H1 (cell line): ENCODE results near the gene CFB. TPM values are rescaled to one million over a fixed set of nuclear protein-coding genes. Genes with fewer than 3 reads are reported as not detected.

ENCODE experiments used
- CTCF ChIA-PET: fragments of 300-600 bp; sonication (Branson Sonifier 250); formaldehyde crosslinking; loops from one replicate; lab custom pipeline; 2021; ENCODE audit not compliant: partially characterized antibody; lab: Charles Lee
- POLR2A ChIA-PET: fragments of 300-600 bp; sonication (Branson Sonifier 250); formaldehyde crosslinking; loops from one replicate; lab custom pipeline; 2021; ENCODE audit warnings: inconsistent platforms; ENCODE audit not compliant: partially characterized antibody; lab: Charles Lee
- DNase-seq, 2 experiments: peaks; one replicate each; pipeline versions ENCODE4 v3.0.0 to v3.0.0-alpha.2; 2010 to 2022; ENCODE audit warnings: low spot score in 2 of 2, low read depth in 1 of 2, mixed read lengths in 1 of 2
- FAIRE-seq: peaks from 2 replicates; lab custom pipeline; 2011; peaks lifted over from hg19 to GRCh38; lab: Jason Lieb, UNC
- H2AFZ ChIP-seq: 2 replicates; pipeline ENCODE4 v1.8.1; 2012; ENCODE audit warnings: low read length, inconsistent platforms
- H2AK5ac ChIP-seq: 2 replicates; pipeline ENCODE4 v1.6.1; 2013; ENCODE audit warnings: low read depth, low read length
- H2BK120ac ChIP-seq: replicated peaks from 2 replicates; pipeline ENCODE3; 2013; ENCODE audit warnings: low read depth, low read length, inconsistent platforms
- H2BK12ac ChIP-seq: 2 replicates; pipeline ENCODE4 v1.6.1; 2013; ENCODE audit warnings: low read depth, low read length
- H2BK15ac ChIP-seq: 2 replicates; pipeline ENCODE4 v1.6.1; 2013; ENCODE audit warnings: low read length
- H2BK20ac ChIP-seq: 2 replicates; pipeline ENCODE4 v1.6.1; 2013; ENCODE audit warnings: low read length
- H2BK5ac ChIP-seq: 2 replicates; pipeline ENCODE4 v1.6.1; 2013; ENCODE audit warnings: low read depth, low read length
- H3K14ac ChIP-seq: 2 replicates; pipeline ENCODE4 v1.6.1; 2013; ENCODE audit warnings: inconsistent platforms; ENCODE audit not compliant: insufficient read length
- H3K18ac ChIP-seq: 2 replicates; pipeline ENCODE4 v1.6.1; 2013; ENCODE audit warnings: low read length; ENCODE audit errors: extremely low read depth
- H3K23ac ChIP-seq: 2 replicates; pipeline ENCODE4 v1.6.1; 2013; ENCODE audit warnings: inconsistent platforms; ENCODE audit not compliant: insufficient read length
- H3K23me2 ChIP-seq: 2 replicates; pipeline ENCODE4 v1.6.1; 2013; ENCODE audit warnings: low read depth, low read length
- H3K27ac ChIP-seq: 2 replicates; pipeline ENCODE4 v1.6.1; 2011; ENCODE audit warnings: low read depth, low read length, inconsistent platforms
- H3K27me3 ChIP-seq, 4 experiments: replicated peaks in 1 of 4; 1 replicate in 1 of 4; 2 replicates in 3 of 4; pipeline versions ENCODE4 v1.6.1 to v1.8.1; 2011 to 2013; ENCODE audit warnings: low read length in 3 of 4, mild to moderate bottlenecking in 3 of 4, inconsistent platforms in 2 of 4, mixed read lengths in 2 of 4, moderate library complexity in 1 of 4; ENCODE audit not compliant: control insufficient read depth in 3 of 4, insufficient read depth in 3 of 4; ENCODE audit errors: extremely low read depth in 1 of 4
- H3K36me3 ChIP-seq, 4 experiments: 2 replicates each; pipeline versions ENCODE4 v1.6.1 to v1.8.1; 2011 to 2013; ENCODE audit warnings: mild to moderate bottlenecking in 4 of 4, low read length in 3 of 4, moderate library complexity in 2 of 4, control low read depth in 1 of 4, inconsistent platforms in 1 of 4; ENCODE audit not compliant: insufficient read depth in 4 of 4, control insufficient read depth in 2 of 4
- H3K4ac ChIP-seq: replicated peaks from 2 replicates; pipeline ENCODE3; 2013; ENCODE audit warnings: low read length, low read depth, mixed read lengths, inconsistent platforms; ENCODE audit not compliant: insufficient read length
- H3K4me1 ChIP-seq, 4 experiments: replicated peaks in 1 of 4; 1 replicate in 1 of 4; 2 replicates in 3 of 4; pipeline versions ENCODE4 v1.6.1 to v1.8.1; 2011 to 2013; ENCODE audit warnings: low read length in 3 of 4, inconsistent platforms in 2 of 4, mixed read lengths in 1 of 4; ENCODE audit not compliant: insufficient read depth in 4 of 4, control insufficient read depth in 3 of 4
- H3K4me2 ChIP-seq, 2 experiments: 2 replicates each; pipeline versions ENCODE4 v1.6.1 to v1.8.1; 2011 to 2013; ENCODE audit warnings: low read depth in 2 of 2, low read length in 2 of 2, control low read depth in 1 of 2, inconsistent platforms in 1 of 2, mild to moderate bottlenecking in 1 of 2; ENCODE audit not compliant: insufficient read depth in 1 of 2
- H3K4me3 ChIP-seq, 4 experiments: fragments of 200-600, 300-600 bp in 1 of 4; sonication (generic), shearing (Covaris generic), sonication (Bioruptor Twin) in 1 of 4; 2 replicates each; pipeline versions ENCODE4 v1.5.1 to v1.8.1; 2011 to 2016; ENCODE audit warnings: low read length in 4 of 4, low read depth in 3 of 4, control low read depth in 2 of 4, inconsistent platforms in 2 of 4, mild to moderate bottlenecking in 2 of 4, mixed read lengths in 1 of 4, moderate library complexity in 1 of 4; ENCODE audit not compliant: insufficient read depth in 2 of 4; ENCODE audit errors: extremely low read depth in 1 of 4
- H3K56ac ChIP-seq: replicated peaks from 2 replicates; pipeline ENCODE3; 2013; ENCODE audit warnings: low read depth, mild to moderate bottlenecking, mixed read lengths, low read length, inconsistent platforms; ENCODE audit not compliant: insufficient read length
- H3K79me1 ChIP-seq: 2 replicates; pipeline ENCODE4 v1.6.1; 2013; ENCODE audit warnings: low read depth, low read length, control low read depth
- H3K79me2 ChIP-seq, 2 experiments: 2 replicates each; pipeline versions ENCODE4 v1.6.1 to v1.8.1; 2012 to 2013; ENCODE audit warnings: low read length in 2 of 2, mild to moderate bottlenecking in 2 of 2, inconsistent platforms in 1 of 2; ENCODE audit not compliant: insufficient read depth in 2 of 2, control insufficient read depth in 1 of 2
- H3K9ac ChIP-seq, 4 experiments: replicated peaks in 1 of 4; 1 replicate in 1 of 4; 2 replicates in 3 of 4; pipeline versions ENCODE4 v1.6.1 to v1.8.1; 2011 to 2013; ENCODE audit warnings: low read depth in 3 of 4, low read length in 3 of 4, control low read depth in 2 of 4, mild to moderate bottlenecking in 2 of 4, moderate library complexity in 2 of 4, inconsistent platforms in 1 of 4; ENCODE audit errors: extremely low read depth in 1 of 4
- H3K9me3 ChIP-seq, 2 experiments: 2 replicates each; pipeline versions ENCODE4 v1.6.1 to v1.8.1; 2012 to 2013; ENCODE audit warnings: mild to moderate bottlenecking in 2 of 2, moderate library complexity in 2 of 2, control low read depth in 1 of 2, inconsistent platforms in 1 of 2, low read depth in 1 of 2, low read length in 1 of 2, mixed read lengths in 1 of 2; ENCODE audit not compliant: insufficient read depth in 2 of 2
- H4K20me1 ChIP-seq, 2 experiments: replicated peaks in 1 of 2; 2 replicates each; pipeline versions ENCODE3 to v1.8.1; 2011 to 2013; ENCODE audit warnings: inconsistent platforms in 2 of 2, low read length in 2 of 2, mild to moderate bottlenecking in 1 of 2; ENCODE audit not compliant: insufficient read depth in 2 of 2, control insufficient read depth in 1 of 2
- H4K5ac ChIP-seq: 2 replicates; pipeline ENCODE4 v1.6.1; 2013; ENCODE audit warnings: low read length, low read depth, mixed read lengths, inconsistent platforms; ENCODE audit not compliant: insufficient read length
- H4K8ac ChIP-seq: 2 replicates; pipeline ENCODE4 v1.8.0; 2013; ENCODE audit warnings: mild to moderate bottlenecking, moderate library complexity, low read length, inconsistent platforms; ENCODE audit not compliant: insufficient read depth; ENCODE audit errors: extremely low read depth
- H4K91ac ChIP-seq: replicated peaks from 2 replicates; pipeline ENCODE3; 2013; ENCODE audit warnings: low read length, mixed read lengths, inconsistent platforms; ENCODE audit not compliant: insufficient read length
- BCL11A ChIP-seq, 2 experiments: IDR thresholded peaks; one replicate each; pipeline ENCODE4 v1.6.1; 2011; ENCODE audit warnings: low read depth in 2 of 2, low read length in 2 of 2, mild to moderate bottlenecking in 2 of 2
- CHD2 ChIP-seq: IDR thresholded peaks from 2 replicates; pipeline ENCODE4 v1.6.1; 2012; ENCODE audit warnings: low read length, improper control_type of control experiment
- HDAC6 ChIP-seq: IDR thresholded peaks from one replicate; pipeline ENCODE4 v1.7.1; 2012; ENCODE audit warnings: low read depth, mild to moderate bottlenecking, inconsistent platforms, low read length, moderate library complexity
- TBP ChIP-seq: IDR thresholded peaks from 2 replicates; pipeline ENCODE4 v1.6.1; 2011; ENCODE audit warnings: low read depth, low read length, improper control_type of control experiment
- WGBS, 2 experiments: shearing (Covaris generic) in 1 of 2; methylation state at CpG; one replicate each; pipeline versions ENCODE4 v1.1.6 to v1.1.7; 2013 to 2015; ENCODE audit warnings: low lambda C conversion rate in 2 of 2, mixed read lengths in 2 of 2, inconsistent platforms in 1 of 2, low coverage in 1 of 2, missing lambda C conversion rate in 1 of 2; ENCODE audit not compliant: insufficient replicate concordance in 2 of 2, insufficient coverage in 1 of 2, insufficient read length in 1 of 2; ENCODE audit errors: extremely low coverage in 1 of 2, missing lambda C conversion rate in 1 of 2; 5-methylcytosine and 5-hydroxymethylcytosine counted together
- polyA plus RNA-seq, 7 experiments: library from polyadenylated mRNA; depleted of rRNA in 3 of 7; stranded (reverse) in 5 of 7; unstranded in 2 of 7; fragments of >200 nt in 5 of 7; fragments of 200-250 nt in 2 of 7; gene quantifications; 1 replicate in 5 of 7; 2 replicates in 1 of 7; 4 replicates in 1 of 7; pipeline versions ENCODE4 v1.2.1 to v1.2.3, GENCODE V29; 2011 to 2013; ENCODE audit warnings: missing spikeins in 2 of 7, mixed read lengths in 2 of 7
- total RNA-seq: library from RNA; stranded (reverse); fragmentation: NEBNext Ultra II Directional; extraction: Animal tissue kit (Norgen Biotek cat#: 25700); gene quantifications from 2 replicates; pipeline ENCODE4 v1.2.1, GENCODE V29; 2021

Gene CFB
- total and polyA plus RNA-seq, 2 of the 8 experiments (the other 6 are each of a cell fraction or from before 2014, with no cell fraction given), result 0.09 TPM; not detected in 1

DNA sequence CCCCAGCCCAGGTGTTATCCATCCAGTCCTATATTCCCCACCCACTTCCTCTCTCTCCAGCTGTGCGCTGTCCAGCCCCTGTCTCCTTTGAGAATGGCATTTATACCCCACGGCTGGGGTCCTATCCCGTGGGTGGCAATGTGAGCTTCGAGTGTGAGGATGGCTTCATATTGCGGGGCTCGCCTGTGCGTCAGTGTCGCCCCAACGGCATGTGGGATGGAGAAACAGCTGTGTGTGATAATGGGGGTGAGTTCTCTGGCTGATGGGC, 17.3 kb upstream of the CFB start:
- H3K36me3 ChIP-seq, result no peaks in the 10 kb centered on the region
- CTCF ChIA-PET, result interaction anchor here (2.3 kb wide), 1 partner anchor 23 kb away, joined by 17 read pairs; no protein-coding TSS in a partner anchor
- H3K4me3 ChIP-seq, result no peak overlapping the region
- H2BK20ac ChIP-seq, result no peak overlapping the region
- 89% methylated on average over 9 of the region's 9 CpGs; no CpG with 5 or more reads in 1 of the 2 experiments for whole genome bisulfite sequencing, 2 experiments
- H3K18ac ChIP-seq, result no peak overlapping the region
- no peaks in the 10 kb centered on the region for H3K79me2 ChIP-seq
- H3K4me2 ChIP-seq, result no peak overlapping the region
- no peaks in the 10 kb centered on the region for H3K4me1 ChIP-seq
- FAIRE-seq (no peak), DNase-seq (no peak)
- H2BK15ac ChIP-seq, result no peak overlapping the region
- H3K27me3 ChIP-seq, result no peaks in the 10 kb centered on the region
- no peak overlapping the region for H2BK12ac ChIP-seq
- H3K4ac ChIP-seq, result no peak overlapping the region
- H4K91ac ChIP-seq, result no peak overlapping the region
- H2BK5ac ChIP-seq, result no peak overlapping the region
- H3K56ac ChIP-seq, result no peak overlapping the region
- no peak overlapping the region for H2AFZ ChIP-seq
- no peak overlapping the region for H3K14ac ChIP-seq
- no peak overlapping the region for H4K8ac ChIP-seq
- H4K5ac ChIP-seq, result no peak overlapping the region
- H4K20me1 ChIP-seq, result no peaks in the 10 kb centered on the region
- no peak overlapping the region for H2BK120ac ChIP-seq
- no peak overlapping the region for H3K27ac ChIP-seq
- H3K23me2 ChIP-seq, result no peaks in the 10 kb centered on the region
- H3K9ac ChIP-seq, result no peak overlapping the region
- peaks cover 4% of the 10 kb centered on the region in 2 experiments; a peak in 1 of 4 replicates for H3K9me3 ChIP-seq
- no peaks in the 10 kb centered on the region for H3K79me1 ChIP-seq
- POLR2A ChIA-PET, result interaction anchor here (0.7 to 1.7 kb wide), 3 partner anchors 11 to 22 kb away, joined by 3 to 6 read pairs (median 4); partner anchors contain the start of gene CFB
- H2AK5ac ChIP-seq, result no peak overlapping the region
- no peak overlapping the region for H3K23ac ChIP-seq
- no peak for TF ChIP-seq BCL11A (IDR thresholded peaks at IDR 0.05; ENCODE audit: low read depth in 2 of 2, low read length in 2 of 2)
- no peak for TF ChIP-seq CHD2
- no peak for TF ChIP-seq TBP
- TF ChIP-seq HDAC6, result no peak
